H9 (cell line): ENCODE results near the gene REV1. TPM values are rescaled to one million over a fixed set of nuclear protein-coding genes. Genes with fewer than 3 reads are reported as not detected.

ENCODE experiments used
- DNase-seq: peaks from one replicate; pipeline ENCODE4 v3.0.0-alpha.2; 2017
- H2AFZ ChIP-seq: one replicate; pipeline ENCODE4 v1.6.1; 2013; ENCODE audit warnings: mild to moderate bottlenecking, low read length, control low read depth, moderate library complexity
- H2AK5ac ChIP-seq: 2 replicates; pipeline ENCODE4 v1.6.1; 2013; ENCODE audit warnings: low read length, control low read depth, mixed read lengths; ENCODE audit not compliant: insufficient read length
- H2BK120ac ChIP-seq: one replicate; pipeline ENCODE4 v1.6.1; 2013; ENCODE audit warnings: low read depth, mild to moderate bottlenecking, low read length, control low read depth, inconsistent platforms; ENCODE audit not compliant: poor library complexity, severe bottlenecking
- H2BK12ac ChIP-seq: 2 replicates; pipeline ENCODE4 v1.6.1; 2013; ENCODE audit warnings: low read length, control low read depth, mixed read lengths, low read depth; ENCODE audit not compliant: insufficient read length
- H2BK15ac ChIP-seq: 2 replicates; pipeline ENCODE4 v1.6.1; 2013; ENCODE audit warnings: low read depth, low read length, control low read depth
- H2BK20ac ChIP-seq: one replicate; pipeline ENCODE4 v1.6.1; 2013; ENCODE audit warnings: low read depth, mild to moderate bottlenecking, low read length, control low read depth, inconsistent platforms; ENCODE audit not compliant: poor library complexity, severe bottlenecking
- H2BK5ac ChIP-seq: 2 replicates; pipeline ENCODE4 v1.6.1; 2013; ENCODE audit warnings: low read length, control low read depth, mixed read lengths; ENCODE audit not compliant: insufficient read length
- H3K14ac ChIP-seq: 2 replicates; pipeline ENCODE4 v1.6.1; 2013; ENCODE audit warnings: low read length, control low read depth; ENCODE audit not compliant: insufficient read depth
- H3K18ac ChIP-seq: 2 replicates; pipeline ENCODE4 v1.6.1; 2013; ENCODE audit warnings: low read depth, mild to moderate bottlenecking, mixed read lengths, low read length, control low read depth; ENCODE audit not compliant: insufficient read length
- H3K23ac ChIP-seq: 2 replicates; pipeline ENCODE4 v1.6.1; 2013; ENCODE audit warnings: low read length, control low read depth, mixed read lengths, low read depth; ENCODE audit not compliant: insufficient read length
- H3K23me2 ChIP-seq: 2 replicates; pipeline ENCODE4 v1.6.1; 2013; ENCODE audit warnings: low read depth, mild to moderate bottlenecking, mixed read lengths, low read length, control low read depth; ENCODE audit not compliant: insufficient read length, poor library complexity, severe bottlenecking
- H3K27ac ChIP-seq: 2 replicates; pipeline ENCODE4 v1.5.1; 2013; ENCODE audit warnings: low read length, control low read depth, mixed read lengths, low read depth; ENCODE audit not compliant: insufficient read length
- H3K27me3 ChIP-seq: 2 replicates; pipeline ENCODE4 v1.6.1; 2013; ENCODE audit warnings: low read length, control low read depth, inconsistent platforms; ENCODE audit not compliant: insufficient read depth
- H3K4ac ChIP-seq: 2 replicates; pipeline ENCODE4 v1.6.1; 2013; ENCODE audit warnings: low read depth, mild to moderate bottlenecking, control low read depth, inconsistent platforms, low read length, moderate library complexity
- H3K4me1 ChIP-seq: 2 replicates; pipeline ENCODE4 v1.6.1; 2013; ENCODE audit warnings: low read length, control low read depth, inconsistent platforms; ENCODE audit not compliant: insufficient read depth
- H3K4me2 ChIP-seq: 2 replicates; pipeline ENCODE4 v1.6.1; 2013; ENCODE audit warnings: low read length, control low read depth, mixed read lengths; ENCODE audit not compliant: insufficient read length, insufficient read depth
- H3K56ac ChIP-seq: 2 replicates; pipeline ENCODE4 v1.6.1; 2013; ENCODE audit warnings: low read depth, mild to moderate bottlenecking, mixed read lengths, low read length, control low read depth; ENCODE audit not compliant: insufficient read length
- H3K79me1 ChIP-seq: 2 replicates; pipeline ENCODE4 v1.6.1; 2013; ENCODE audit warnings: low read depth, mild to moderate bottlenecking, moderate library complexity, low read length, control low read depth, inconsistent platforms; ENCODE audit not compliant: insufficient read depth, poor library complexity, severe bottlenecking
- H3K79me2 ChIP-seq: 2 replicates; pipeline ENCODE4 v1.6.1; 2013; ENCODE audit warnings: low read length, control low read depth, inconsistent platforms; ENCODE audit not compliant: insufficient read depth
- H3K9ac ChIP-seq: 2 replicates; pipeline ENCODE4 v1.6.1; 2013; ENCODE audit warnings: low read length, control low read depth, mixed read lengths; ENCODE audit not compliant: insufficient read length; ENCODE audit errors: extremely low read depth
- H3K9me3 ChIP-seq: one replicate; pipeline ENCODE4 v1.6.1; 2013; ENCODE audit warnings: low read depth, low read length, inconsistent platforms; ENCODE audit not compliant: control insufficient read depth
- H3T11ph ChIP-seq: one replicate; pipeline ENCODE4 v1.6.1; 2013; ENCODE audit warnings: mild to moderate bottlenecking, low read length, control low read depth, inconsistent platforms
- H4K20me1 ChIP-seq: one replicate; pipeline ENCODE4 v1.6.1; 2013; ENCODE audit not compliant: control insufficient read depth, insufficient read length, insufficient read depth
- H4K5ac ChIP-seq: 2 replicates; pipeline ENCODE4 v1.6.1; 2013; ENCODE audit warnings: low read depth, mild to moderate bottlenecking, mixed read lengths, low read length, control low read depth; ENCODE audit not compliant: insufficient read length
- H4K8ac ChIP-seq: replicated peaks from 2 replicates; pipeline ENCODE4 v1.6.1; 2013; ENCODE audit warnings: low read length, control low read depth, mixed read lengths, low read depth; ENCODE audit not compliant: insufficient read length
- H4K91ac ChIP-seq: 2 replicates; pipeline ENCODE4 v1.6.1; 2013; ENCODE audit warnings: low read depth, mild to moderate bottlenecking, moderate library complexity, mixed read lengths, low read length, control low read depth; ENCODE audit not compliant: insufficient read length
- H3K27ac Mint-ChIP-seq, 3 experiments: 2 replicates in 2 of 3; 3 replicates in 1 of 3; pipeline ENCODE4 v1.8.0; 2020 to 2021; ENCODE audit warnings: mixed read lengths in 3 of 3, mild to moderate bottlenecking in 1 of 3, moderate library complexity in 1 of 3
- H3K27me3 Mint-ChIP-seq: 2 replicates; pipeline ENCODE4 v1.8.0; 2021; ENCODE audit warnings: low read depth, mild to moderate bottlenecking, moderate library complexity, mixed read lengths
- H3K36me3 Mint-ChIP-seq, 3 experiments: 2 replicates in 2 of 3; 3 replicates in 1 of 3; pipeline ENCODE4 v1.8.0; 2020 to 2021; ENCODE audit warnings: low read depth in 3 of 3, mixed read lengths in 3 of 3; ENCODE audit not compliant: insufficient read depth in 1 of 3
- H3K4me1 Mint-ChIP-seq, 2 experiments: 2 replicates each; pipeline ENCODE4 v1.8.0; 2020; ENCODE audit warnings: mixed read lengths in 2 of 2
- H3K4me3 Mint-ChIP-seq, 2 experiments: 2 replicates in 1 of 2; 3 replicates in 1 of 2; pipeline ENCODE4 v1.8.0; 2020 to 2021; ENCODE audit warnings: mild to moderate bottlenecking in 2 of 2, mixed read lengths in 2 of 2, moderate library complexity in 1 of 2
- H3K9me3 Mint-ChIP-seq, 2 experiments: 2 replicates in 1 of 2; 3 replicates in 1 of 2; pipeline ENCODE4 v1.8.0; 2020; ENCODE audit warnings: mild to moderate bottlenecking in 2 of 2, mixed read lengths in 2 of 2, moderate library complexity in 1 of 2
- WGBS: extraction: QIAGEN DNeasy Blood & Tissue Kit; methylation state at CpG from one replicate; pipeline ENCODE4 v1.1.7; 2013; ENCODE audit warnings: missing lambda C conversion rate, low lambda C conversion rate, mixed read lengths; ENCODE audit not compliant: insufficient read length; ENCODE audit errors: extremely low coverage; 5-methylcytosine and 5-hydroxymethylcytosine counted together
- total RNA-seq: library from RNA; stranded (reverse); gene quantifications from 2 replicates; pipeline ENCODE4 v1.2.1, GENCODE V29; 2021
- TF ChIP-seq, protein P1 (sequence below): fragments of 200-600 bp; sonication (generic); conservative IDR thresholded peaks from 3 replicates; pipeline ENCODE4 v1.8.0; 2021; ENCODE audit warnings: antibody characterized with exemption, mild to moderate bottlenecking

REV1 gene
- total RNA-seq, 1 experiment from 2014 or later: 41.6 TPM

DNA sequence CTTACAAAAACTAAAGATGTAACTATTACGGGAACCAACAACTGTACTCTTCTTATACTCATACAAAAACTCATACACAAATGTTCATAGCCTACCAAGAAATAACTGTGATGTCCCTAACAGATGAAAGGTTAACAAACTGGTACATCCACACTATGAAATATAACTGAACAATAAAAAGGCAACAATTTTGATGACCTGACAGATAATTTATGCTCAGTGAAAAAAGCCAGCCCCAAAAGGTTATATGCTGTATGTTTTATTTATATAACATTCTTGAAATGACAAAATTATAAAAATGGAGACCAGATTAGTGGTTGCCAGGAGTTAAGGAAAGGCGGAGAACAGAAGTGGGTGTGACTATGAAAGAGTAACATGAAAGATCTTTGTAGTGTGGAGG, 31.3 kb downstream of the REV1 start:
- Histone ChIP-seq H3K27ac (no peak overlapping the region), H3K79me1 (peaks cover 4% of the 10 kb centered on the region), H3K23me2 (no peaks in the 10 kb centered on the region), H3K27me3 (no peaks in the 10 kb centered on the region), H2BK12ac (no peak overlapping the region), H2BK20ac (no peak overlapping the region), H3K4me1 (no peaks in the 10 kb centered on the region), H4K8ac (no peak overlapping the region), H4K20me1 (no peaks in the 10 kb centered on the region), H2AFZ (no peak overlapping the region), H3K14ac (no peak overlapping the region), H3K4ac (no peak overlapping the region), H3T11ph (no peak overlapping the region), H4K91ac (no peak overlapping the region), H3K9ac (no peak overlapping the region), H3K56ac (no peak overlapping the region), H3K4me2 (no peak overlapping the region), H2BK15ac (no peak overlapping the region), H2AK5ac (no peak overlapping the region), H4K5ac (no peak overlapping the region), H2BK5ac (no peak overlapping the region), H3K79me2 (no peaks in the 10 kb centered on the region; the same call in 1 of the 2 replicates), H3K23ac (no peak overlapping the region), H3K9me3 (no peaks in the 10 kb centered on the region), H3K18ac (no peak overlapping the region), H2BK120ac (no peak overlapping the region)
- DNase-seq: no peak
- peaks cover 35 to 73% (median 61%) of the 10 kb centered on the region in 3 experiments for H3K36me3 Mint-ChIP-seq
- H3K27me3 Mint-ChIP-seq: no peaks in the 10 kb centered on the region
- no CpG with 5 or more reads among the region's 2 CpGs for WGBS
- TF ChIP-seq, protein P1, sequence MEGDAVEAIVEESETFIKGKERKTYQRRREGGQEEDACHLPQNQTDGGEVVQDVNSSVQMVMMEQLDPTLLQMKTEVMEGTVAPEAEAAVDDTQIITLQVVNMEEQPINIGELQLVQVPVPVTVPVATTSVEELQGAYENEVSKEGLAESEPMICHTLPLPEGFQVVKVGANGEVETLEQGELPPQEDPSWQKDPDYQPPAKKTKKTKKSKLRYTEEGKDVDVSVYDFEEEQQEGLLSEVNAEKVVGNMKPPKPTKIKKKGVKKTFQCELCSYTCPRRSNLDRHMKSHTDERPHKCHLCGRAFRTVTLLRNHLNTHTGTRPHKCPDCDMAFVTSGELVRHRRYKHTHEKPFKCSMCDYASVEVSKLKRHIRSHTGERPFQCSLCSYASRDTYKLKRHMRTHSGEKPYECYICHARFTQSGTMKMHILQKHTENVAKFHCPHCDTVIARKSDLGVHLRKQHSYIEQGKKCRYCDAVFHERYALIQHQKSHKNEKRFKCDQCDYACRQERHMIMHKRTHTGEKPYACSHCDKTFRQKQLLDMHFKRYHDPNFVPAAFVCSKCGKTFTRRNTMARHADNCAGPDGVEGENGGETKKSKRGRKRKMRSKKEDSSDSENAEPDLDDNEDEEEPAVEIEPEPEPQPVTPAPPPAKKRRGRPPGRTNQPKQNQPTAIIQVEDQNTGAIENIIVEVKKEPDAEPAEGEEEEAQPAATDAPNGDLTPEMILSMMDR: no peak
- H3K4me3 Mint-ChIP-seq: no peak overlapping the region
- H3K4me1 Mint-ChIP-seq: peaks cover 14% of the 10 kb centered on the region in 2 experiments
- H3K27ac Mint-ChIP-seq: peak overlapping the region in 1 of 3 experiments; percentile 34; a peak in 1 of 7 replicates
- H3K9me3 Mint-ChIP-seq: peaks cover 0 to 3% of the 10 kb centered on the region in 2 experiments; a peak in 2 of 5 replicates
